IPS DF 6.9 (cell line): ENCODE results near the gene DUSP10.

ENCODE experiments used
- DNase-seq: peaks from one replicate; pipeline ENCODE4 v3.0.0-alpha.2; 2013; ENCODE audit warnings: low read depth, low spot score
- H3K27ac ChIP-seq: one replicate; pipeline ENCODE4 v1.5.1; 2013; ENCODE audit warnings: low read length, control low read depth
- H3K27me3 ChIP-seq: 2 replicates; pipeline ENCODE4 v1.6.1; 2013; ENCODE audit warnings: mild to moderate bottlenecking, low read length; ENCODE audit not compliant: control insufficient read depth, insufficient read depth
- H3K36me3 ChIP-seq: 2 replicates; pipeline ENCODE4 v1.6.1; 2013; ENCODE audit warnings: low read length; ENCODE audit not compliant: control insufficient read depth, insufficient read depth
- H3K4me1 ChIP-seq: 2 replicates; pipeline ENCODE4 v1.6.1; 2013; ENCODE audit warnings: low read length; ENCODE audit not compliant: control insufficient read depth, insufficient read depth
- H3K4me3 ChIP-seq: 2 replicates; pipeline ENCODE4 v1.5.1; 2013; ENCODE audit warnings: mild to moderate bottlenecking, low read length
- H3K9me3 ChIP-seq: 2 replicates; pipeline ENCODE4 v1.6.1; 2013; ENCODE audit warnings: low read length, inconsistent platforms; ENCODE audit not compliant: control insufficient read depth, insufficient read depth
- WGBS: extraction: QIAGEN DNeasy Blood & Tissue Kit; methylation state at CpG from one replicate; pipeline ENCODE4 v1.1.7; 2013; ENCODE audit warnings: mixed read lengths, missing lambda C conversion rate; ENCODE audit not compliant: insufficient read length, insufficient coverage; 5-methylcytosine and 5-hydroxymethylcytosine counted together

Gene DUSP10

GRCh38 chr1:221778535-221779142, 36.8 kb upstream of the DUSP10 start:
- H3K9me3 ChIP-seq, result no peaks in the 10 kb centered on the region
- no CpG with 5 or more reads among the region's 8 CpGs for WGBS
- H3K4me3 ChIP-seq, result no peak overlapping the region

GRCh38 chr1:221778125-221778524, 36.2 kb upstream of the DUSP10 start:
- Histone ChIP-seq H3K4me3 (no peak overlapping the region), H3K4me1 (no peaks in the 10 kb centered on the region), H3K36me3 (no peaks in the 10 kb centered on the region), H3K9me3 (no peaks in the 10 kb centered on the region), H3K27ac (no peak overlapping the region), H3K27me3 (no peaks in the 10 kb centered on the region)
- no peak for DNase-seq
- WGBS, result no CpG with 5 or more reads among the region's 3 CpGs

More at GRCh38 chr1:221778535-221779142, 36.8 kb upstream of the DUSP10 start:
- Histone ChIP-seq H3K4me1 (no peaks in the 10 kb centered on the region), H3K27me3 (no peaks in the 10 kb centered on the region), H3K27ac (no peak overlapping the region), H3K36me3 (no peaks in the 10 kb centered on the region)
- DNase-seq, result no peak

GRCh38 chr1:221777431-221778072, 35.7 kb upstream of the DUSP10 start:
- no peak overlapping the region for H3K4me3 ChIP-seq
- no peaks in the 10 kb centered on the region for H3K4me1 ChIP-seq
- no CpG with 5 or more reads among the region's 8 CpGs for WGBS
- no peak overlapping the region for H3K27ac ChIP-seq
- H3K36me3 ChIP-seq, result no peaks in the 10 kb centered on the region
- H3K27me3 ChIP-seq, result no peaks in the 10 kb centered on the region
- H3K9me3 ChIP-seq, result no peaks in the 10 kb centered on the region
- no peak for DNase-seq

GRCh38 chr1:221776495-221777301, 34.8 kb upstream of the DUSP10 start:
- WGBS, result no CpG with 5 or more reads among the region's 5 CpGs
- Histone ChIP-seq H3K4me3 (no peak overlapping the region), H3K27ac (no peak overlapping the region)

GRCh38 chr1:221775206-221775605, 33.3 kb upstream of the DUSP10 start:
- H3K4me1 ChIP-seq, result no peaks in the 10 kb centered on the region
- no CpG with 5 or more reads among the region's 4 CpGs for WGBS
- no peaks in the 10 kb centered on the region for H3K27me3 ChIP-seq
- no peak overlapping the region for H3K27ac ChIP-seq
- no peaks in the 10 kb centered on the region for H3K9me3 ChIP-seq
- no peaks in the 10 kb centered on the region for H3K36me3 ChIP-seq
- DNase-seq, result no peak
- no peak overlapping the region for H3K4me3 ChIP-seq

More at GRCh38 chr1:221776495-221777301, 34.8 kb upstream of the DUSP10 start:
- Histone ChIP-seq H3K36me3 (no peaks in the 10 kb centered on the region), H3K9me3 (no peaks in the 10 kb centered on the region), H3K27me3 (no peaks in the 10 kb centered on the region), H3K4me1 (no peaks in the 10 kb centered on the region)
- no peak for DNase-seq

GRCh38 chr1:221774054-221774842, 32.4 kb upstream of the DUSP10 start:
- no peak overlapping the region for H3K27ac ChIP-seq
- no peaks in the 10 kb centered on the region for H3K9me3 ChIP-seq

GRCh38 chr1:221773383-221773782, 31.5 kb upstream of the DUSP10 start:
- Histone ChIP-seq H3K4me3 (no peak overlapping the region), H3K27me3 (no peaks in the 10 kb centered on the region), H3K9me3 (no peaks in the 10 kb centered on the region), H3K4me1 (no peaks in the 10 kb centered on the region), H3K27ac (no peak overlapping the region), H3K36me3 (no peaks in the 10 kb centered on the region)
- no peak for DNase-seq
- no CpG with 5 or more reads among the region's 2 CpGs for WGBS

More at GRCh38 chr1:221774054-221774842, 32.4 kb upstream of the DUSP10 start:
- H3K4me3 ChIP-seq, result no peak overlapping the region
- no peak for DNase-seq
- no peaks in the 10 kb centered on the region for H3K27me3 ChIP-seq
- WGBS, result no CpG with 5 or more reads among the region's 8 CpGs
- no peaks in the 10 kb centered on the region for H3K36me3 ChIP-seq
- H3K4me1 ChIP-seq, result no peaks in the 10 kb centered on the region

GRCh38 chr1:221772117-221772516, 30.2 kb upstream of the DUSP10 start:
- DNase-seq, result no peak
- Histone ChIP-seq H3K27me3 (no peaks in the 10 kb centered on the region), H3K4me3 (no peak overlapping the region), H3K9me3 (no peaks in the 10 kb centered on the region), H3K27ac (no peak overlapping the region), H3K36me3 (no peaks in the 10 kb centered on the region), H3K4me1 (no peaks in the 10 kb centered on the region)
- WGBS, result no CpG with 5 or more reads among the region's 3 CpGs

- WGBS, result 100% methylated on average over 1 of the region's 5 CpGs
- H3K9me3 ChIP-seq, result no peaks in the 10 kb centered on the region
- H3K4me1 ChIP-seq, result no peaks in the 10 kb centered on the region
- no peaks in the 10 kb centered on the region for H3K36me3 ChIP-seq
- no peaks in the 10 kb centered on the region for H3K27me3 ChIP-seq
- no peak overlapping the region for H3K4me3 ChIP-seq
- no peak for DNase-seq
- no peak overlapping the region for H3K27ac ChIP-seq
Observed at GRCh38 chr1:221768444-221769066, 26.7 kb upstream of the DUSP10 start.

- Histone ChIP-seq H3K27ac (no peak overlapping the region), H3K4me3 (no peak overlapping the region), H3K36me3 (no peaks in the 10 kb centered on the region), H3K4me1 (no peaks in the 10 kb centered on the region), H3K9me3 (no peaks in the 10 kb centered on the region), H3K27me3 (no peaks in the 10 kb centered on the region)
- no peak for DNase-seq
- no CpG with 5 or more reads among the region's 1 CpG for WGBS
Observed at GRCh38 chr1:221766210-221766609, 24.3 kb upstream of the DUSP10 start.
